GM19240 (cell line): ENCODE measurements around the gene ABCA12.

Source experiments
- DNase-seq: peaks from one replicate; pipeline ENCODE4 v3.0.0; 2011; ENCODE audit warnings: low spot score; ENCODE audit not compliant: insufficient read length

The ABCA12 gene

GRCh38 chr2:214966420-214966819 lies 172.0 kb downstream of the ABCA12 start:
- no peak for DNase-seq

- no peak for DNase-seq
These were observed 177.7 kb downstream of the ABCA12 start for GRCh38 chr2:214960677-214961076.

- DNase-seq = no peak
These were observed 191.5 kb downstream of the ABCA12 start for GRCh38 chr2:214946949-214947348.

GRCh38 chr2:214934006-214934405 lies 204.4 kb downstream of the ABCA12 start:
- no peak for DNase-seq

- DNase-seq = no peak
These were observed 233.8 kb downstream of the ABCA12 start for GRCh38 chr2:214904634-214905033.

GRCh38 chr2:214904176-214904575 lies 234.2 kb downstream of the ABCA12 start:
- no peak for DNase-seq

GRCh38 chr2:214902286-214902685 lies 236.1 kb downstream of the ABCA12 start:
- DNase-seq = no peak

GRCh38 chr2:214899751-214900150 lies 238.7 kb downstream of the ABCA12 start:
- no peak for DNase-seq

GRCh38 chr2:214896274-214896673 lies 242.2 kb downstream of the ABCA12 start:
- no peak for DNase-seq

- no peak for DNase-seq
These were observed 243.0 kb downstream of the ABCA12 start for GRCh38 chr2:214895469-214895868.

- DNase-seq = no peak
These were observed 249.1 kb downstream of the ABCA12 start for GRCh38 chr2:214889301-214889700.

- DNase-seq = no peak
These were observed 256.7 kb downstream of the ABCA12 start for GRCh38 chr2:214881647-214882202.
